SU-DHL-6 (cell line): ENCODE results near the gene PVALEF.

Experiments
- CTCF ChIP-seq: fragments of 200-600 bp; sonication (generic); IDR thresholded peaks from one replicate; pipeline ENCODE4 v1.5.1; 2017; ENCODE audit warnings: antibody characterized with exemption, mild to moderate bottlenecking, low read length, moderate library complexity; ENCODE audit not compliant: insufficient read depth, poor library complexity, severe bottlenecking
- EZH2phosphoT487 ChIP-seq: fragments of 200-600 bp; sonication (generic), shearing (Covaris generic); conservative IDR thresholded peaks from 2 replicates; pipeline ENCODE4 v1.6.1; 2018; ENCODE audit warnings: mild to moderate bottlenecking, antibody characterized with exemption, low read length, moderate library complexity, mixed read lengths

GRCh38 chr17:81147701-81148100 is 17.6 kb upstream of the PVALEF start:
- TF ChIP-seq CTCF (no peak), EZH2phosphoT487 (no peak)
